GM21390 (cell line): ENCODE data around the gene KIF21B.

Experiments
- ATAC-seq: cut with Tn5 transposase; IDR thresholded peaks from one replicate; pipeline ENCODE4 v1.9.1; 2021; ENCODE audit not compliant: unreplicated experiment

The KIF21B gene

GRCh38 chr1:201044119-201044518 is 20.6 kb upstream of the KIF21B start:
- ATAC-seq: no peak

- ATAC-seq: peak; percentile 57
Observed at GRCh38 chr1:201042779-201043461, 19.4 kb upstream of the KIF21B start.

DNA sequence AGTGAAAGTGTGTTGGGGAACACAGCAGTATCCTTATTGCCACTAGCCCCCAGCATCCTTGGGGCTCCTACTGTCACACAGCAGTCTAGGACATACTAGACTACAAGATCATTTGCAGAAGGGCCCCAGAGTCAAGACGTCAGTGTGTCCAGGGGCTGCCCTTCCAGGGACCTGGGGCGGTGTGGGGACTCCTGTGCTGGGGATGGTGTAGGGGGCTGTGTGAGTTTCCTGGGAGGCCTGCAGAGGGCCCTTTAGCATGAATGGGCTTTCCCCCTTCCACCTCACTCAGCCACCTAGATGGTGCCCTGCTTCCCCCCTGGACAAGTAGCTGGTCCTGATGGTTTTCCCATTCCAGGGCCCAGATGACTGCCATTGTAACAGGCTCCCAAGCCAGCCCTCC is 17.5 kb upstream of the KIF21B start:
- no peak for ATAC-seq

GRCh38 chr1:201039876-201040275 is 16.4 kb upstream of the KIF21B start:
- ATAC-seq: no peak

- no peak for ATAC-seq
Observed at GRCh38 chr1:201039418-201039817, 15.9 kb upstream of the KIF21B start.

DNA sequence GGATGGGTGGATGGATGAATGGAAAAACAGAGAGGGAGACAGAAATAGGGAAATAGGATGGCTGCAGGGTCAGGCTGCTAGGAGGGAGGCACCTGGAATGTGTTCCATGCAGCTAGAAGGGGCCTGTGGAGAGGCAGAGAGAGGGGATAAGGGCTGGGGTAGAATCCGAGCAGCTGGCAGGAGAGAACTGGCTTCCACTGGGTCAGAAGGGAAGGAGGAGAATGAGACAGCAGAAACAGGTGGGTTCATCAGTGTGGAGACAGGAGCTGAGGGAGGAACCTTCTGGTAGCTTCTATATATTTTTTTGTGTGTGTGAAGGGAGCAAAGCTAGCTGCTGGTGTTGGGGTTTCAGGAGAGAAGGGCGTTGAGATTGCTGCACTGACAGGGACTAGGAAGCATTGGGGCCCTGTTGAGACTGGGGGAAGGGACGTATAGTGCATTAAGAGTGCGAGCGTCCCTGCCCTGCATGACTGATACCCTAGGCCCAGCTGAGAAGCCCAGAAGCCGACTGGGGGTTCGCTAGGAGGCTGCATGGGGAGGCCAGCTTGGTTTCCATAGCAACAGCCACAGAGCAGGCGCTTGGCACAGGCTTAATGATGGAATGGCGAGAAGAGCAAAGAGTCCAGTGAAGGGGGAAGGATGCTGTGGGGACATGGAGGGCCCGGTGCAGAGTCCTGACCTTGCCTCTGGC is 14.8 kb upstream of the KIF21B start:
- no peak for ATAC-seq

- no peak for ATAC-seq
Observed at GRCh38 chr1:201036188-201036842, 12.8 kb upstream of the KIF21B start.

DNA sequence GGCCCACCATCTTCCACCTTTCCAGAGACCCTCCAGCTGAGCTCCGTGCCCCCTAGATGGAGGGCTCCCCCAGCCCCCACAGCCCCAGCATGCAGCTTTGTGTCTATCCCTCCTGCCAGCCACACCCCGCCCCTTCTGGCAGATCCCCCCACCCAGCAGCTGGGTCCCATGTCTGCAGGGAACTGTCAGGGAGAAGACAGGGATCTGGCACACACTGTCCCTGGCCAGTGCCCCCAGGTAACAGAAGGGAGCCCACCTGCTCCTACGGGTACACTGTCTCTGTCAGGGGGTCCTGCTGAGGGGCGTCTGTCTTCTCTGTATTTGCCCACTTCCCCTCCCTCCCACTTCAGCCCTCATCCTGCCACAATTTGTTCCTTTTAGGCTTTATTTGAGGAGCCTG is 11.2 kb upstream of the KIF21B start:
- no peak for ATAC-seq

- no peak for ATAC-seq
Observed at GRCh38 chr1:201032408-201032807, 8.9 kb upstream of the KIF21B start.

GRCh38 chr1:201028461-201028889 is 5.0 kb upstream of the KIF21B start:
- ATAC-seq: no peak

GRCh38 chr1:201026836-201027235 is 3.3 kb upstream of the KIF21B start:
- no peak for ATAC-seq

- ATAC-seq: no peak
Observed at GRCh38 chr1:201026234-201026633, 2.7 kb upstream of the KIF21B start.

DNA sequence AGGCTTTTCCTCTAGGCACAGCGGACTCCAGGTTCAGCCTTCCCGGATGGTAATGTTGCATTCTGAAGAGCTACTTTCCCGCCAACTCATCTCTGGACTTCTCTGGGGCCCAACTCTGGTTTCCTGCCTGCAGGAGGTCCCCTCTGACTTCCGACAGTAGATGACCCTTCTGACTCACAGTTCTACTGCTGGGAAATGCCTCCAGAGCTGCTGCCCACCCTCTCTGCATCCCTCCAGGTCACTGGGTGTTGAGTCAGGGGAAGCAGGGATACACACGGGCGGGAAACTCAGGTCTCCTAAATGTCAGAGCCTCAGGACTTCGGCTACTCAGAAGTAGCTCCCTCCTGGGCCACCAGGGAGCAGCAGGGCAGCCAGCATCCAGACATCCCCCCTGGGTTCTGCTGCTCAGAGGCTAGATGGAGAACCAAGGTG is 2.1 kb upstream of the KIF21B start:
- ATAC-seq: no peak

DNA sequence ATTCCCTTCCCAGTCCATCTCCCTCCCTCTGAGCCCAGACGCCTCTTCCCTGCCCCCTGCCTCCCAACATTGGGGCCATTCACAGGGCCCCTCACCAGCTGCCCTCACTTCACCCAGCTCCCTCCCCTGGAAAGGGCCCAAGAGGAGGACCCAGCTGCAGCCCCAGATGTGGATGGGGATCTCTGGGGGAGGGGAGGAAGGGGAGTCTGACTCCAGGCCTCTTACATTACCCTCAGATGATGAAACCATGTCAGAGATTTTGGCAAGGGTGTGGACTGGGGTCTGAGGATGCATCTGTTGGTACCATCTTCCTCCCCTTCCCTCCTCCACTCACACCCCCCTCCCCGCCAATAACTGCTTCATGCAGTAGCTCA is 1.1 kb upstream of the KIF21B start:
- no peak for ATAC-seq

DNA sequence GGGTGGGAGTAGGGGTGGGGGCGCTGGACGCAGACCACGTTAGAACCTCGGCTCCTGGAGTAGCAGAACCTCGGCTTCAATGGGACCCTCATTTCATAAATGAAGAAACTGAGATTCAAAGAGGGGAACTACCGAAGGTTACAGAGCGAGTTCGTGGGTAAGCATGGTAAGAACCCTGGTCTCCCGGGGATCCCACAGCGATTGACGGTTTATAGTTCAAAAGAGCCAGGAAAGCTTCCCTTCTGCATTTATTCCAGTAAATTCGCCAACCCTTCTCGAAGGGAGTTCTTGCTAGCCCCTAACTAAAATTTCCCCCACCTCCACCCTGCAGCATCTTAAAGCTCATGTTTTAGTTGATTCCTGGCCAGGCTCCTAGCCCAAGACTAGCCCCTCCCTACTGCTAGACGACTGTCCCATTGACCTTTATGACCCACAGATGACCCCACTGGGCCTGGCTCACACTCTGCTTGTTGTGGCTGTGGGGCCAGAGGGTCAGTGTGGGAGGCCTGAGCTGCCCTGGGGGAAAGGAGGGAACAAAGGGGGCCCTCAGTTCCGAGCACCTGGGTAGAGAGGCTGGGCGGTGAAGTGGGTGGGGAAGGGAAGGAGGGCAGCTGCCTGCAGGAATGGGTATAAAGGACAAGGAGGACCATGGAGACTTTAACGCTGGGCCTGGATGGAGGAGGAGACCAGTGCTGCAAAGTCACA is 558 bp upstream of the KIF21B start:
- no peak for ATAC-seq

- no peak for ATAC-seq
Observed at GRCh38 chr1:201022820-201023516, 546 bp downstream of the KIF21B start.

DNA sequence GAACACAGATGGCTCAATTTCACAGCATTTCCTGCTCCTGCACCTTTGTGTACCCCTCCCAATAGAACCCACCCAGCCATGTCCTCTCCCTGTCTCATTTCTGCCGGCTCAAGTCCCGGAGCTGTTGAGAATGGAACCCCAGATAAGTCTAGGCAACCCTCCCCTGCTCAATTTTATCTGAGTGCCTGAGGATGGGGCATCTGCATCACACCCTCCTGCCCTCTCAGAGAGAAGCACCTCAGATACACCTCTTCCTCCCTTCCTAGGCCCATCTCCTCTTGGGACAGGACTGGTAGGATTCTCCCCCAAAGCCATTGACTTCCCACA is 1.1 kb downstream of the KIF21B start:
- ATAC-seq: no peak

GRCh38 chr1:201021630-201022492 is 1.7 kb downstream of the KIF21B start:
- no peak for ATAC-seq

GRCh38 chr1:201020721-201021629 is 2.5 kb downstream of the KIF21B start:
- ATAC-seq: no peak
